CD4-positive, alpha-beta T cell (primary cell): ENCODE measurements around the gene PRICKLE1. TPM values are rescaled to one million over a fixed set of nuclear protein-coding genes. Genes with fewer than 3 reads are reported as not detected.

Experiments
- ATAC-seq: fragments of 200-7000 bp; cut with Tn5 transposase; one replicate; pipeline ENCODE4 v1.10.0; 2022; ENCODE audit warnings: mild to moderate bottlenecking; ENCODE audit not compliant: poor library complexity
- CTCF ChIA-PET: fragments of 350-600 bp; sonication (Branson Sonifier 250); formaldehyde crosslinking; loops from one replicate; lab custom pipeline; 2021; ENCODE audit warnings: antibody characterized with exemption, inconsistent platforms; lab: Charles Lee
- POLR2A ChIA-PET: fragments of 350-600 bp; sonication (Branson Sonifier 250); formaldehyde crosslinking; loops from one replicate; lab custom pipeline; 2021; ENCODE audit warnings: antibody characterized with exemption, inconsistent platforms; lab: Charles Lee
- DNase-seq, 14 experiments: peaks; one replicate each; pipeline ENCODE4 v3.0.0-alpha.2; 2013 to 2020; ENCODE audit warnings: mixed read lengths in 2 of 14
- H3K27ac ChIP-seq, 2 donors: one replicate each; pipeline versions ENCODE4 v1.5.1 to v1.7.0; 2013; ENCODE audit warnings: low read length in 2 of 2, low read depth in 1 of 2, mild to moderate bottlenecking in 1 of 2
- H3K27me3 ChIP-seq, 2 experiments: 1 replicate in 1 of 2; 2 replicates in 1 of 2; pipeline versions ENCODE4 v1.6.1 to v1.7.0; 2013; ENCODE audit warnings: low read length in 2 of 2, control low read depth in 1 of 2, mild to moderate bottlenecking in 1 of 2, moderate library complexity in 1 of 2; ENCODE audit not compliant: insufficient read depth in 2 of 2, control insufficient read depth in 1 of 2
- H3K36me3 ChIP-seq: one replicate; pipeline ENCODE4 v1.6.1; 2013; ENCODE audit warnings: low read length, control low read depth; ENCODE audit not compliant: insufficient read depth
- H3K4me1 ChIP-seq: one replicate; pipeline ENCODE4 v1.6.1; 2013; ENCODE audit warnings: low read length, control low read depth; ENCODE audit not compliant: insufficient read depth
- H3K4me3 ChIP-seq: one replicate; pipeline ENCODE4 v1.5.1; 2013; ENCODE audit warnings: mild to moderate bottlenecking, low read length, moderate library complexity
- H3K9me3 ChIP-seq, 2 experiments: 1 replicate in 1 of 2; 2 replicates in 1 of 2; pipeline versions ENCODE4 v1.6.1 to v1.7.0; 2013; ENCODE audit warnings: low read length in 2 of 2, mild to moderate bottlenecking in 2 of 2, control low read depth in 1 of 2, moderate library complexity in 1 of 2; ENCODE audit not compliant: control insufficient read depth in 1 of 2, insufficient read depth in 1 of 2
- H3K27ac Mint-ChIP-seq: one replicate; pipeline ENCODE4 v1.8.0; 2020; ENCODE audit warnings: mixed read lengths
- H3K27me3 Mint-ChIP-seq: one replicate; pipeline ENCODE4 v1.8.0; 2021; ENCODE audit warnings: mixed read lengths
- H3K36me3 Mint-ChIP-seq: one replicate; pipeline ENCODE4 v1.8.0; 2021; ENCODE audit warnings: low read depth, mixed read lengths
- H3K4me1 Mint-ChIP-seq: one replicate; pipeline ENCODE4 v1.8.0; 2021; ENCODE audit warnings: low read depth, mixed read lengths
- H3K4me3 Mint-ChIP-seq: one replicate; pipeline ENCODE4 v1.8.0; 2020; ENCODE audit warnings: mild to moderate bottlenecking, mixed read lengths
- H3K9me3 Mint-ChIP-seq: one replicate; pipeline ENCODE4 v1.8.0; 2020; ENCODE audit warnings: mixed read lengths
- intact Hi-C, 2 experiments: fragments of 100-400 bp; cut with DNase I in 1 of 2; cut with micrococcal nuclease in 1 of 2; formaldehyde crosslinking; loops; one replicate each; pipeline versions ENCODE4 v1.15.1 to v1.9.0; 2023 to 2025; cut with DNase I, micrococcal nuclease
- total RNA-seq, 174 experiments: library from RNA in 2 of 174; stranded (reverse) in 2 of 174; gene quantifications; one replicate each; pipeline ENCODE4 v1.2.3 and lab custom pipeline; 2021 to 2026
- TF ChIP-seq, protein P1 (sequence below): fragments of 200-600 bp; IDR thresholded peaks from one replicate; pipeline ENCODE4 v1.8.0; 2022; ENCODE audit warnings: antibody characterized with exemption, mild to moderate bottlenecking

The PRICKLE1 gene
- total RNA-seq, 2 experiments from 2014 or later: not detected

- no peak for ATAC-seq
- H3K4me1 ChIP-seq: no peaks in the 10 kb centered on the region
- H3K9me3 Mint-ChIP-seq: no peaks in the 10 kb centered on the region
- ChIA-PET POLR2A (no interaction called here), CTCF (no interaction called here)
- peaks cover 0 to 4% of the 10 kb centered on the region in 2 experiments for H3K27me3 ChIP-seq
- intact Hi-C loops: no loop called here
- peak in 2 of 14 experiments; percentile 30 to 31 for DNase-seq
- H3K27me3 Mint-ChIP-seq: peaks cover 59% of the 10 kb centered on the region
- no peak overlapping the region for H3K27ac Mint-ChIP-seq
- H3K4me3 Mint-ChIP-seq: peak overlapping the region; percentile 23
- H3K36me3 Mint-ChIP-seq: no peaks in the 10 kb centered on the region
- peak overlapping the region; percentile 19 for H3K4me3 ChIP-seq
- peaks cover 21% of the 10 kb centered on the region for H3K4me1 Mint-ChIP-seq
- TF ChIP-seq, protein P1, sequence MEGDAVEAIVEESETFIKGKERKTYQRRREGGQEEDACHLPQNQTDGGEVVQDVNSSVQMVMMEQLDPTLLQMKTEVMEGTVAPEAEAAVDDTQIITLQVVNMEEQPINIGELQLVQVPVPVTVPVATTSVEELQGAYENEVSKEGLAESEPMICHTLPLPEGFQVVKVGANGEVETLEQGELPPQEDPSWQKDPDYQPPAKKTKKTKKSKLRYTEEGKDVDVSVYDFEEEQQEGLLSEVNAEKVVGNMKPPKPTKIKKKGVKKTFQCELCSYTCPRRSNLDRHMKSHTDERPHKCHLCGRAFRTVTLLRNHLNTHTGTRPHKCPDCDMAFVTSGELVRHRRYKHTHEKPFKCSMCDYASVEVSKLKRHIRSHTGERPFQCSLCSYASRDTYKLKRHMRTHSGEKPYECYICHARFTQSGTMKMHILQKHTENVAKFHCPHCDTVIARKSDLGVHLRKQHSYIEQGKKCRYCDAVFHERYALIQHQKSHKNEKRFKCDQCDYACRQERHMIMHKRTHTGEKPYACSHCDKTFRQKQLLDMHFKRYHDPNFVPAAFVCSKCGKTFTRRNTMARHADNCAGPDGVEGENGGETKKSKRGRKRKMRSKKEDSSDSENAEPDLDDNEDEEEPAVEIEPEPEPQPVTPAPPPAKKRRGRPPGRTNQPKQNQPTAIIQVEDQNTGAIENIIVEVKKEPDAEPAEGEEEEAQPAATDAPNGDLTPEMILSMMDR: no peak
- H3K36me3 ChIP-seq: no peaks in the 10 kb centered on the region
- no peaks in the 10 kb centered on the region for H3K9me3 ChIP-seq
- H3K27ac ChIP-seq: no peak overlapping the region
These were observed 120.0 kb downstream of the PRICKLE1 start for GRCh38 chr12:42469355-42470175.

- no peak overlapping the region for H3K27ac ChIP-seq
- POLR2A ChIA-PET: no interaction called here
- CTCF ChIA-PET: no interaction called here
These were observed 120.6 kb downstream of the PRICKLE1 start for GRCh38 chr12:42468921-42469320.

GRCh38 chr12:42468341-42468821 lies 121.2 kb downstream of the PRICKLE1 start:
- Histone ChIP-seq H3K9me3 (no peaks in the 10 kb centered on the region), H3K4me3 (no peak overlapping the region), H3K4me1 (no peaks in the 10 kb centered on the region), H3K27me3 (peaks cover 0 to 4% of the 10 kb centered on the region in 2 experiments), H3K27ac (no peak overlapping the region), H3K36me3 (no peaks in the 10 kb centered on the region)
- intact Hi-C loops: no loop called here
- Mint-ChIP-seq H3K4me1 (peaks cover 21% of the 10 kb centered on the region), H3K9me3 (no peaks in the 10 kb centered on the region), H3K27me3 (peaks cover 55% of the 10 kb centered on the region), H3K4me3 (no peak overlapping the region), H3K36me3 (no peaks in the 10 kb centered on the region), H3K27ac (no peak overlapping the region)
- ChIA-PET CTCF (no interaction called here), POLR2A (interaction anchor here (0.6 kb wide), 1 partner anchor 83 kb away, joined by 3 read pairs; no protein-coding TSS in a partner anchor)
- TF ChIP-seq, protein P1: no peak
- DNase-seq: peak in 1 of 14 experiments; percentile 9
- no peak for ATAC-seq

More at GRCh38 chr12:42468921-42469320, 120.6 kb downstream of the PRICKLE1 start:
- Histone ChIP-seq H3K4me1 (no peaks in the 10 kb centered on the region), H3K27me3 (peaks cover 0 to 4% of the 10 kb centered on the region in 2 experiments), H3K9me3 (no peaks in the 10 kb centered on the region), H3K4me3 (peak overlapping the region; percentile 19), H3K36me3 (no peaks in the 10 kb centered on the region)
- no peak overlapping the region for H3K27ac Mint-ChIP-seq
- H3K36me3 Mint-ChIP-seq: no peaks in the 10 kb centered on the region
- intact Hi-C loops: no loop called here
- H3K9me3 Mint-ChIP-seq: no peaks in the 10 kb centered on the region
- H3K27me3 Mint-ChIP-seq: peaks cover 60% of the 10 kb centered on the region
- ATAC-seq (no peak), DNase-seq (no peak)
- TF ChIP-seq, protein P1: no peak
- H3K4me1 Mint-ChIP-seq: peaks cover 21% of the 10 kb centered on the region
- H3K4me3 Mint-ChIP-seq: no peak overlapping the region
